HAP-1 (cell line): Measurements from ENCODE around the gene PLCXD1.
A peak's percentile ranks its signal among the peaks of the same experiment; 100 is the strongest.
"Not testable (repeated sequence)": the region's sequence is repeated elsewhere in the genome, so short reads cannot be mapped to it uniquely, and the experiment has no call there.

Experiments used
- DNase-seq, 2 experiments: peaks; one replicate each; pipeline ENCODE4 v3.0.0-alpha.2; 2016 to 2020; ENCODE audit warnings: low spot score in 2 of 2
- H3K27me3 ChIP-seq: fragments of 250-450 bp; sonication (Bioruptor Pico); 2 replicates; pipeline ENCODE4 v1.5.1; 2020; ENCODE audit warnings: low read depth, mild to moderate bottlenecking, moderate library complexity
- H3K36me3 ChIP-seq: fragments of 250-450 bp; sonication (Bioruptor Pico); replicated peaks from 2 replicates; pipeline ENCODE4 v1.5.1; 2020; ENCODE audit warnings: mild to moderate bottlenecking
- H3K4me1 ChIP-seq: fragments of 250-450 bp; sonication (Bioruptor Pico); 2 replicates; pipeline ENCODE4 v1.5.1; 2020; ENCODE audit warnings: mild to moderate bottlenecking
- H3K4me3 ChIP-seq: fragments of 250-450 bp; sonication (Bioruptor Pico); 2 replicates; pipeline ENCODE4 v1.5.1; 2020; ENCODE audit warnings: mild to moderate bottlenecking, moderate library complexity
- H3K9me3 ChIP-seq: fragments of 250-450 bp; sonication (Bioruptor Pico); 2 replicates; pipeline ENCODE4 v1.5.1; 2020; ENCODE audit warnings: mild to moderate bottlenecking, moderate library complexity
- in situ Hi-C: fragments of 300-500 bp; cut with MboI; formaldehyde crosslinking; loops from 3 replicates; pipeline ENCODE4 v1.14.3; 2020; ENCODE audit warnings: low sequenced_read_pairs, inconsistent platforms, mixed read lengths

PLCXD1 gene, protein sequence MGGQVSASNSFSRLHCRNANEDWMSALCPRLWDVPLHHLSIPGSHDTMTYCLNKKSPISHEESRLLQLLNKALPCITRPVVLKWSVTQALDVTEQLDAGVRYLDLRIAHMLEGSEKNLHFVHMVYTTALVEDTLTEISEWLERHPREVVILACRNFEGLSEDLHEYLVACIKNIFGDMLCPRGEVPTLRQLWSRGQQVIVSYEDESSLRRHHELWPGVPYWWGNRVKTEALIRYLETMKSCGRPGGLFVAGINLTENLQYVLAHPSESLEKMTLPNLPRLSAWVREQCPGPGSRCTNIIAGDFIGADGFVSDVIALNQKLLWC

DNA sequence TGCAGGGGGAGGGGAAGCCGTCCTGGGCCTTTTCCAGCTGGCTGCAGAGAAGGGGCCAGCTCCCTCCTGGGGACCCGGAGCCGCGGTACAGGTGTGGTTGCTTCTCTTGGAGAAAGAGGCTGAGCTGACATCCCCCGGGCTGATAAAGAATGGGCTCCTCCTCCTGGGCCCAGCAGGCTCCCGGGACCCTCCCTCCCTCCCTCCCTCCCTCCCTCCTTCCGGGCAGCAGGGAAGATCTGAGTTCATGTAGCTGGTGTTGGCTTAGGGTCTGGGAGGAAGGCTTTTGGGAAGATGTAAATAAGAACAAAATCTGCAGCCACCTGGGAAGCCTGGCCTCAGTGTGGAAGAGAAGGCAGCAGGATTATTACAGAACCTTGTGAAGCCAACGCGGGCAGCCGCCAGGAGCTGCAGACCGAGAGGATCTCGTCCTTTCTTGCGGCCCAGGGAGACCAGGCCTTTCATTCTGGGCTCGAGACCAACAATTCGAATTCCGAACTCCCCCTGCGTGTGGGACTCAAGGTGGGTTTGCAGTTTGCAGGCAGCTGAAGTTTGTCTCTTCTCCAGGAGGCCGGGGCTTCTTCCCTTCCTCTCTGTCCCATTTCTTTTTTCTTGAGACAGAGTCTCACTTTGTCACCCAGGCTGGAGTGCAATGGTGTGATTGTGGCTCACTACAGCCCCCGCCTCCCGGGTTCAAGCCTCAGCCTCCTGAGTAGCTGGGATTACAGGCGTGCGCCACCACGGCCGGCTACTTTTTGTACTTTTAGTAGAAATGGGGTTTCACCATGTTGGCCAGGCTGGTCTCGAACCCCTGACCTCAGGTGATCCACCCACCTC, at the start of gene PLCXD1:
PLCXD1 (plus strand) TSS at position 216 of the 834 bp plus-strand sequence. CDS start 2,807 bp downstream, outside the sequence.
- Histone ChIP-seq H3K36me3 (peaks cover 22% of the 10 kb centered on the region), H3K9me3 (no peaks in the 10 kb centered on the region), H3K4me1 (peaks cover 11% of the 10 kb centered on the region), H3K27me3 (no peaks in the 10 kb centered on the region), H3K4me3 (peak within 1 kb of the TSS; percentile 13)
- in situ Hi-C loops: no loop called here
- peak; percentile 57 to 84 for DNase-seq

DNA sequence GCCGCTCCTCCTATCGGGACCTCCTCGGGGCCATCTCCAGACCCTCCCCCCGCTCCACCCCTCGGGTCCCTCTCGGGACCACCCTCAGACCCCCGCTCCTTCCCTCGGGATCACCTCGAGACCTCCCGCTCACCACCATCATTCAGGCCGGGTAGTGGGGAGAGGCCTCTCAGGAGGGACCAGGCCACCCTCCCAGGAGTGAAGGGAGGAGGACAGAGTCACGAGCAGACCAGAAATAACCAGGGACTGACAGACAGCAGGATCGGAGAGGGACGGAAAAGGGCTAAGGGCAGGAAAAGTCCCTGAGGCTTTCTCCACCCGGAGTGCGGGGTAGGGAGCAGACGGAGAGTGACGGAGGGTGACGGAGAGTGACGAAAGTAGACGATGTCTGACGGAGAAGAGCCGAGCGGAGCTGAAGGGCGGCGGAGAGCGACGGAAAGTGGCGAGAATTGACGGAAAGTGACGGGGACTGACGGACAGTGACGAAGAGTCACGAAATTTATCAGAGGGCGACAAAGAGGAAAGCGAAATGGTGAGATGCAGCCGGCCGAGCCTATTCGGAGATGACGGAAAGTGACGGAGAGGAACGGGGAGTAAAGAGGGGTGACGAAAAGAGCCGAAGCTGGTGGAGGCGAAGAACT, 49.4 kb upstream of the PLCXD1 start:
- H3K36me3 ChIP-seq, H3K9me3 ChIP-seq, DNase-seq, H3K4me1 ChIP-seq, H3K4me3 ChIP-seq, H3K27me3 ChIP-seq, in situ Hi-C loops: not testable (repeated sequence)

DNA sequence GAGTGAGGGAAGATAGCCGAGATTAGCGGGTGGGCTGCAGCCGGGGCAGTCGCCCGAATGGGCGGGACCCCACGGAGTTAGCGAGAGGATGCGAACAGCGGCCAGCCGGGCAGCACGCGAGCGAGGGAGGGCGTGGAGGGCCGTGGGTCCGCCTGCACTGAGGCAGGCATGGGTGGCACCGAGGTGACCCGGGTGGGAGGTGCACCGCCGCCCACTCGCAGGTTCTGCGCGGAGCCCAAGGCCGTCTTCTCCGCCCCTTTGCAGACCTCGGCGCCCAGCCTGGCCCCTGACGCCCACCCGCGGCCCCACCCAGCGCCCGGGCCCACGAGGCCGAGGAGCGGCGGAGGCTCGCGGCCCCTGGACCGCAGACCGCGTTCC, 48.9 kb upstream of the PLCXD1 start:
- in situ Hi-C loops: not testable (repeated sequence)

DNA sequence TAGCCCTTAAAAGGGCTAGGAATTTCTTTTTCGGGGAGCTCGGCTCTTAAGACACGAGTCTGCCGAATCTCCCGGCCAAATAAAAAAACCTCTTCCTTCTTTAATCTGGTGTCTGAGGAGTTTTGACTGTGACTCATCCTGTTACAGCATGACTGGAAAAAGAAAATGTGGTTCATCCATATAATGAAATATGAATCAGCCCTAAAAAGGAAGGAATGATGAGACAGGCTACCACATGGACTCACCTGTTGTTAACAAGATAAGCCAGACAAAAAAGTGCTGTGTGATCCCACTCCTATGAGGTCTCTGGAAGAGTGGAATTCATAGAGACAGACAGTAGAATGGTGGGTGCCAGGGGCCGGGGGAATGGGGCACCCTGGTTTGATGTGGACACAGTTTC, 45.0 kb upstream of the PLCXD1 start:
- in situ Hi-C loops, H3K9me3 ChIP-seq, H3K4me3 ChIP-seq, H3K4me1 ChIP-seq, DNase-seq, H3K27me3 ChIP-seq, H3K36me3 ChIP-seq: not testable (repeated sequence)

More for the DNA sequence above, 48.9 kb upstream of the PLCXD1 start:
- DNase-seq, H3K9me3 ChIP-seq, H3K4me1 ChIP-seq, H3K36me3 ChIP-seq, H3K4me3 ChIP-seq, H3K27me3 ChIP-seq: not testable (repeated sequence)

DNA sequence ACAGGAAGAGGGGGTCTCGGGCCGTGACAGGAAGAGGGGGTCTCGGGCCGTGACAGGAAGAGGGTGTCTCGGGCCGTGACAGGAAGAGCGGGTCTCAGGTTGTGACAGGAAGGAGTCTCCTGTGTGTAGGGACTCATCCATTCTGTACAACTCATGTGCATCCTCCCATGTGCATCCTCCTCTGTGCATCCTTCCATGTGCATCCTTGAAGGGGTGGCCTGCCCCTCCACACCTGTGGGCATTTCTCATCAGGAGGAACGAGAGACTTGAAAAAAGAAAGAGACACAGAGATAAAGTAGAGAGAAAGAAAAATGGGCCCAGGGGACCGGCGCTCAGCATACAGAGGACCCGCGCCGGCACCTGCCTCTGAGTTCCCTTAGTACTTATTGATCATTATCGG, 30.2 kb upstream of the PLCXD1 start:
- H3K36me3 ChIP-seq: no peaks in the 10 kb centered on the region
- H3K4me1 ChIP-seq: no peaks in the 10 kb centered on the region
- DNase-seq: no peak
- H3K9me3 ChIP-seq: no peaks in the 10 kb centered on the region
- no peaks in the 10 kb centered on the region for H3K27me3 ChIP-seq
- in situ Hi-C loops: no loop called here
- H3K4me3 ChIP-seq: no peak overlapping the region

DNA sequence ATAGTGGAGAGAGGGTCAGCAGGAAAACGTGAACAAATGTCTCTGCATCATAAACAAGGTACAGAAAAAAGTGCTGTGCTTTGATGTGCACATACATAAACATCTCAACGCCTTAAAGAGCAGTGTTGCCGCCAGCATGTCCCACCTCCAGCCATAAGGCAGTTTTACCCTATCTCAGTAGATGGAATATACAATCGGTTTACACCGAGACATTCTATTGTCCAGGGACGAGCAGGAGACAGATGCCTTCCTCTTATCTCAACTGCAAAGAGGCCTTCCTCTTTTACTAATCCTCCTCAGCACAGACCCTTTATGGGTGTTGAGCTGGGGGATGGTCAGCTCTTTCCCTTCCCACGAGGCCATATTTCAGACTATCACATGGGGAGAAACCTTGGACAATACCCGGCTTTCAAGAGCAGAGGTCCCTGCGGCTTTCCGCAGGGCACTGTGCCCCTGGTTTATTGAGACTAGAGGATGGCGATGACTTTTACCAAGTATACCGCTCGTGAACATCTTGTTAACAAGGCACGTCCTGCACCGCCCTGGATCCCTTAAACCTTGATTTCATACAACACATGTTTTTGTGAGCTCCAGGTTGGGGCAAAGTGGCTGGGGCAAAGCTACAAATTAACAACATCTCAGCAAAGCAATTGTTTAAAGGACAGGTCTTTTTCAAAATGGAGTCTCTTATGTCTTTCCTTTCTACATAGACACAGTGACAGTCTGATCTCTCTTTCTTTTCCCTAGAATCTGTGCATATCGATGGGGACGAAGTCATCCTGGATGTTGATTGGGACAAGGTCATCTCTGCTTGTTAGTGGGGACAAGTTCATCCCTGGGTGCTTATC, 29.6 kb upstream of the PLCXD1 start:
- H3K9me3 ChIP-seq, in situ Hi-C loops, H3K4me1 ChIP-seq, H3K36me3 ChIP-seq, H3K27me3 ChIP-seq, H3K4me3 ChIP-seq, DNase-seq: not testable (repeated sequence)

DNA sequence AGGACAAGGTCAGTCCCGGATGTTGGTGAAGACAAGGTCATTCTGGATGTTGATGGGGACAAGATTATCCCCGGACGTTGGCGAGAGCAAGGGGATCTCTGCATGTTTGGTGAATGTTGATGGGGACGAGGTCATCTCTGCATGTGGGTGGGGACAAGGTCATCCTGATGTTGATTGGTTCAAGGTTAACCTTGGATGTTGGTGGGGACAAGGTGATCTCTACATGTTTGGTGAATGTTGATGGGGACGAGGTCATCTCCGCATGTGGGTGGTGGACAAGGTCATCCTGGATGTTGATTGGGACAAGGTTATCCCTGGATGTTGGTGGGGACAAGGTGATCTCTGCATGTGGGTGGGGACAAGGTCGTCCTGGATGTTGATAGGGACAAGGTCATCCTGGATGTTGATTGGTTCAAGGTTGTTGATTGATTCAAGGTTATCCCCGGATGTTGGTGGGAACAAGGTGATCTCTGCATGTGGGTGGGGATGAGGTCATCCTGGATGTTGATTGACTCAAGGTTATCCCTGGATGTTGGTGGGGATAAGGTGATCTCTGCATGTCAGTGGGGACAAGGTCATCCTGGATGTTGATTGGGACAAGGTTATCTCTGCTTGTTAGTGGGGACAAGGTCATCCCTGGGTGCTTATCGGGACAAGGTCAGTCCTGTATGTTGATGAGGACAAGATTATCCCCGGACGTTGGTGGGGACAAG, 28.8 kb upstream of the PLCXD1 start:
- no peaks in the 10 kb centered on the region for H3K9me3 ChIP-seq
- no peak for DNase-seq
- no peak overlapping the region for H3K4me3 ChIP-seq
- H3K27me3 ChIP-seq: no peaks in the 10 kb centered on the region
- in situ Hi-C loops: no loop called here
- H3K4me1 ChIP-seq: no peaks in the 10 kb centered on the region
- no peaks in the 10 kb centered on the region for H3K36me3 ChIP-seq

DNA sequence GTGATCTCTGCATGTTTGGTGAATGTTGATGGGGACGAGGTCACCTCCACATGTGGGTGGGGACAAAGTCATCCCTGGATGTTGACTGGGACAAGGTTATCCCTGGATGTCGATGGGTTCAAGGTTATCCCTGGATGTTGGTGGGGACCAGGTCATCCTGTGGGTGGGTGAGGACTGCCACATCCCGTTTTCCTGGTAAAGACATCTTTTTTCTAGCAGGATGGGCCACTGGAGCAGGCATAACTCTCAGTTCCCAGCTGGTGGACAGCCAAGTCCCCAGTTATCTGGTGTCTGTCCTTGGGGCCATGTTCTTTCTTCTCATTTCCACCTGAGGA, 28.3 kb upstream of the PLCXD1 start:
- no peak overlapping the region for H3K4me3 ChIP-seq
- in situ Hi-C loops: no loop called here
- no peak for DNase-seq
- H3K27me3 ChIP-seq: no peaks in the 10 kb centered on the region
- H3K9me3 ChIP-seq: no peaks in the 10 kb centered on the region
- H3K4me1 ChIP-seq: no peaks in the 10 kb centered on the region
- no peaks in the 10 kb centered on the region for H3K36me3 ChIP-seq

DNA sequence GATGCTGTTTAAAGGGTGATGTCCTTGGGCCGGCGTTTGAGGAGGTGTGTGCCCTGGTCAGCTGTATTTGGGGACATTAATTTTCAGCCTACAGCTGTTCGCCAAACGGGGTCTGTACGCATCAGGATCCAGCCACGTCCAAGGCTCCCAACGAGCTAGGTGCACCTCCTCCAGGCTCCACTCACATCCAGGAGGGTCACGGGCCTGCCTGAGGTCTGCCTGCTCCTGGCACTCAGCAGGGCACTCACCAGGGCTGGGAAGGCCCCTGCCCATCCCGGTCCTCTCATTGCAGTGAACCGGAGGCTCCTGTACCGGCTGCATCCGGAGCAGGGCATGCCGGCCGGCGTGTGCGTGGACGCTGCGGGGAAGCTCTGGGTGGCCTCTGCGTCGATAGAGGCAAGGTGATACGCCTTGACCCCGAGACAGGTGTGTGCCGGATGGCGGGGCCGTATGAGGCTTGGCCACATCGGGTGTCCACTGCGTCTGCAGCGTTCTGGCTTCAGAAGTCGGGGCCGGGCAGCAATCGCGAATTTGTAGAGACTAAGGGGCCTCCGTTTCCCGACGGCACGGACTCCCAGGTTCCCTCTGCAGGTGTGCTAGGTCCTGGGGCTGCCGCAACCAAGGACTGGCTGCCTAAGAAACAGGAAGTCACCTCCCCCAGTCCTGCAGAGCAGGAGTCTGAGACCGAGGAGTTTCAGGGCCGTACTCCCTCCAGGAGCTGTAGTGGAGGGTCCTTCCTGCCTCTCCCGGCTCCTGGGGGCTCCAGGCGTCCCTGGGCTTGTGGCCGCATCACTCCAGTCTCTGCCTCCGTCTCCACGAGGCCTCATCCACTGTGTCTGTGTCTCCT, 27.5 kb upstream of the PLCXD1 start:
- Histone ChIP-seq H3K4me1 (no peaks in the 10 kb centered on the region), H3K9me3 (no peaks in the 10 kb centered on the region), H3K27me3 (no peaks in the 10 kb centered on the region), H3K4me3 (no peak overlapping the region), H3K36me3 (no peaks in the 10 kb centered on the region)
- no peak for DNase-seq
- in situ Hi-C loops: no loop called here

DNA sequence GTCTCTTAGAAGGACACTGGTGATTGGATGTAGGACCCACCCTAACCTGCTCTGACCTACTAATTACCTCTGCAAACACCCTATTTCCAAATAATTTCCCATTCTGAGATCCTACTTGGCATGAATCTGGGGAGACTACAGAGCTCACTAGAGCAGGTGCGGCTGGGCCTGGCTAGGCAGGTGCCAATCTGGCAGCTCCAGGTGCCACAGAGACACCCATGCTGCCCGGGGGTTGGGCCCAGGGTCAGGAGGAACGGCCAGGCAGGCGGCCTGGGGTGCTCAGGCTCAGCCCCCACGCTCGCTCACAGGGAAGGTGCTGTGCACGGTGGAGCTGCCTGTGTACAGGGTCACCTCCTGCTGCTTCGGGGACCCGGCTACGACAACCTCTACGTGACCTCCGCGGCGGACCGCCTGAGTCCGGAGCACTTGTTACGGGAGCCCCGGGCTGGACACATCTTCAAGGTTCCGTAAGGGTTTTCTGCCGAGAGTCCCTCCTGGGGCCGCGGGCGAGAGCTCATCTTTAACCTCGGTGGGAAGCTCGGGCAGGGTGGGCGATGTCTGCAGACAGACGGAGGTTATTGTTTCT, 26.5 kb upstream of the PLCXD1 start:
- in situ Hi-C loops: no loop called here
- Histone ChIP-seq H3K36me3 (no peaks in the 10 kb centered on the region), H3K4me1 (no peaks in the 10 kb centered on the region), H3K9me3 (no peaks in the 10 kb centered on the region), H3K27me3 (no peaks in the 10 kb centered on the region), H3K4me3 (no peak overlapping the region)
- no peak for DNase-seq

DNA sequence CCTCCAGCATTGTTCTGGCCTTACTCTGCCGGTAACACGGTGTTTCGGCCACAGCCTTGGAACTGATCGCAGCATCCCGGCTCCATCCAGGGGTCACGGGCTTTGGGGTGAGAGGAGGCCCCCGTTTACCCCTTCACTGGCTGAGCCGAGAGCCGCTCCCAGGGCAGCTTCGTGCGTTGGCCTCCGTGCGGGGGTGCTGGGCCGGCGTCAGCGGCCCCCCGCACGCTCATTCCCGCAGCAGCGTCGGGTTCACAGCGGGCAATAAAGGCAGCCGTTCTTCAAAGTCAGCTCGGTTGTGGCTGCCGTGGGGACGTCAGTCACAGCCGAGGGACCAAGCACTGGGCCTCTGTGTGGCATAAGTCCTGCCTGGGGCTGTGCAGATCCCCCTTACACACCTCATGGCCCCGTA, 25.3 kb upstream of the PLCXD1 start:
- Histone ChIP-seq H3K4me3 (no peak overlapping the region), H3K36me3 (no peaks in the 10 kb centered on the region), H3K9me3 (no peaks in the 10 kb centered on the region), H3K4me1 (no peaks in the 10 kb centered on the region), H3K27me3 (no peaks in the 10 kb centered on the region)
- in situ Hi-C loops: no loop called here
- no peak for DNase-seq

DNA sequence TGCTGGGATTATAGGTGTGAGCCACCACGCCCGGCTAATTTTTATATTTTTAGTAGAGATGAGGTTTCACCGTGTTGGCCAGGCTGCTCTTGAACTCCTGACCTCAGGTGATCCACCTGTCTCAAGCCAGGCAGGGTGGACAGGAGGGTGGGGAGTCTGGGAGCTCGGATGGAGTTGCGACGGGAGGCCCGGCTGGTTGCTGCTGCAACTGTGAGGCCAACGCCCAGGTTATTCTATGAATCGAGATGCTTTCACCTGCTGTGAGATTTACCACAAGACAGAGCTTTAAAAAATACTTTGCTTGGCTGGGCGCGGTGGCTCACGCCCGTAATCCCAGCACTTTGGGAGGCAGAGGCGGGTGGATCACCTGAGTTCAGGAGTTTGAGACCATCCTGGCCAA, 24.1 kb upstream of the PLCXD1 start:
- H3K36me3 ChIP-seq, DNase-seq, H3K27me3 ChIP-seq, H3K4me3 ChIP-seq, H3K4me1 ChIP-seq, in situ Hi-C loops, H3K9me3 ChIP-seq: not testable (repeated sequence)
